Measurements from ENCODE around the gene ANGPTL2.
"Not testable (repeated sequence)": the region's sequence is repeated elsewhere in the genome, so short reads cannot be mapped to it uniquely, and the experiment has no call there.

- not testable (repeated sequence) for TF ChIP-seq CTCF, POLR2A (IDR thresholded peaks at IDR 0.05)
Measured at GRCh38 chr9:127146841-127147240, 24.4 kb upstream of the ANGPTL2 start.
